Adipocyte (in vitro differentiated cells): ENCODE data around the gene NEURL2.

Source experiments
- DNase-seq: peaks from one replicate; pipeline ENCODE4 v3.0.0-alpha.2; 2015; ENCODE audit warnings: low read depth
- H3K27me3 ChIP-seq: replicated peaks from 2 replicates; pipeline ENCODE4 v1.7.0; 2013; ENCODE audit warnings: mild to moderate bottlenecking, low read length, moderate library complexity; ENCODE audit not compliant: control insufficient read depth, insufficient read depth
- H3K36me3 ChIP-seq: 2 replicates; pipeline ENCODE4 v1.7.0; 2013; ENCODE audit warnings: low read length, mild to moderate bottlenecking, moderate library complexity; ENCODE audit not compliant: control insufficient read depth, insufficient read depth, severe bottlenecking
- H3K4me1 ChIP-seq: 2 replicates; pipeline ENCODE4 v1.7.0; 2013; ENCODE audit warnings: mild to moderate bottlenecking, low read length, moderate library complexity; ENCODE audit not compliant: control insufficient read depth, insufficient read depth
- H3K4me3 ChIP-seq: 2 replicates; pipeline ENCODE4 v1.7.0; 2013; ENCODE audit warnings: mild to moderate bottlenecking, low read length, moderate library complexity
- H3K9ac ChIP-seq: 2 replicates; pipeline ENCODE4 v1.7.0; 2013; ENCODE audit warnings: mild to moderate bottlenecking, low read length, moderate library complexity
- H3K9me3 ChIP-seq: 2 replicates; pipeline ENCODE4 v1.7.0; 2013; ENCODE audit warnings: mild to moderate bottlenecking, low read length, moderate library complexity; ENCODE audit not compliant: control insufficient read depth

The NEURL2 gene

DNA sequence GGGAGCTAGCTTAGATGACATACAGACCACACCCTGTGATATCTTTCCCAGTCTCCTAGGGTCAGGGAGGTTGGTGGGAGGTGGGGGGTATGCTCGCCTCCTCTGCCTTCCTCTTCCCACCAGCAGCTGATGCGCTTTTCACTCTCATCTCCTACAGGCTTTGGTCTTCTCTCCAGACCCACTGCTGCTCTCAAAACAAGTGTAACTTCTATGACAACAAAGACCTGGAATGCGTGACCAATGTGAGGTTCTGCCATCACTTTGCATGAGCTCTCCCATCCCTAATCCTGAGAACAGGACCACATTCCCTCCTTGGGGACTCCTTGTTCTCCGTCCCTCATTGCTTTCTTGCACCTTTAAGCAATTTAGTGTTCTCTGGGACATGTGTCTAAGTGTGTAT is 2.8 kb upstream of the NEURL2 start:
- no peak for DNase-seq
- Histone ChIP-seq H3K27me3 (no peaks in the 10 kb centered on the region), H3K9me3 (no peaks in the 10 kb centered on the region), H3K4me3 (no peak overlapping the region), H3K9ac (no peak overlapping the region), H3K4me1 (peaks cover 20% of the 10 kb centered on the region), H3K36me3 (peaks cover 39% of the 10 kb centered on the region)

- no peak overlapping the region for H3K4me3 ChIP-seq
- H3K9me3 ChIP-seq: no peaks in the 10 kb centered on the region
- no peaks in the 10 kb centered on the region for H3K27me3 ChIP-seq
- H3K4me1 ChIP-seq: peaks cover 20% of the 10 kb centered on the region
- peak overlapping the region; percentile 83 for H3K9ac ChIP-seq
- DNase-seq: no peak
- H3K36me3 ChIP-seq: peaks cover 30% of the 10 kb centered on the region
Measured at GRCh38 chr20:45892828-45893500, 2.0 kb upstream of the NEURL2 start.

- peak; percentile 45 for DNase-seq
- Histone ChIP-seq H3K9me3 (no peaks in the 10 kb centered on the region), H3K4me3 (peak overlapping the region; percentile 82), H3K36me3 (peaks cover 23% of the 10 kb centered on the region), H3K4me1 (peaks cover 20% of the 10 kb centered on the region), H3K9ac (peak overlapping the region; percentile 83), H3K27me3 (no peaks in the 10 kb centered on the region)
Measured at GRCh38 chr20:45892049-45892825, 1.2 kb upstream of the NEURL2 start.

- Histone ChIP-seq H3K4me1 (peaks cover 22% of the 10 kb centered on the region), H3K27me3 (no peaks in the 10 kb centered on the region), H3K36me3 (peaks cover 14% of the 10 kb centered on the region), H3K9me3 (no peaks in the 10 kb centered on the region), H3K4me3 (peak overlapping the region; percentile 82), H3K9ac (peak overlapping the region; percentile 83)
- peak; percentile 83 for DNase-seq
Measured at GRCh38 chr20:45890077-45890984, 677 bp downstream of the NEURL2 start.

GRCh38 chr20:45888681-45889080 is 2.3 kb downstream of the NEURL2 start:
- peaks cover 31% of the 10 kb centered on the region for H3K4me1 ChIP-seq
- no peak for DNase-seq

GRCh38 chr20:45887346-45887715 is 3.7 kb downstream of the NEURL2 start, which contains the start of gene SPATA25:
Gene SPATA25 (minus strand): TSS chr20:45887622. CDS start chr20:45887590, 32 bp downstream.
- Histone ChIP-seq H3K36me3 (peaks cover 17% of the 10 kb centered on the region), H3K9ac (no peak within 1 kb of the TSS), H3K4me1 (peaks cover 27% of the 10 kb centered on the region), H3K27me3 (no peaks in the 10 kb centered on the region), H3K9me3 (no peaks in the 10 kb centered on the region), H3K4me3 (no peak within 1 kb of the TSS)
- DNase-seq: no peak

More at GRCh38 chr20:45888681-45889080, 2.3 kb downstream of the NEURL2 start:
- H3K9me3 ChIP-seq: no peaks in the 10 kb centered on the region
- H3K36me3 ChIP-seq: peaks cover 9% of the 10 kb centered on the region
- H3K4me3 ChIP-seq: no peak overlapping the region
- H3K27me3 ChIP-seq: no peaks in the 10 kb centered on the region
- H3K9ac ChIP-seq: no peak overlapping the region

DNA sequence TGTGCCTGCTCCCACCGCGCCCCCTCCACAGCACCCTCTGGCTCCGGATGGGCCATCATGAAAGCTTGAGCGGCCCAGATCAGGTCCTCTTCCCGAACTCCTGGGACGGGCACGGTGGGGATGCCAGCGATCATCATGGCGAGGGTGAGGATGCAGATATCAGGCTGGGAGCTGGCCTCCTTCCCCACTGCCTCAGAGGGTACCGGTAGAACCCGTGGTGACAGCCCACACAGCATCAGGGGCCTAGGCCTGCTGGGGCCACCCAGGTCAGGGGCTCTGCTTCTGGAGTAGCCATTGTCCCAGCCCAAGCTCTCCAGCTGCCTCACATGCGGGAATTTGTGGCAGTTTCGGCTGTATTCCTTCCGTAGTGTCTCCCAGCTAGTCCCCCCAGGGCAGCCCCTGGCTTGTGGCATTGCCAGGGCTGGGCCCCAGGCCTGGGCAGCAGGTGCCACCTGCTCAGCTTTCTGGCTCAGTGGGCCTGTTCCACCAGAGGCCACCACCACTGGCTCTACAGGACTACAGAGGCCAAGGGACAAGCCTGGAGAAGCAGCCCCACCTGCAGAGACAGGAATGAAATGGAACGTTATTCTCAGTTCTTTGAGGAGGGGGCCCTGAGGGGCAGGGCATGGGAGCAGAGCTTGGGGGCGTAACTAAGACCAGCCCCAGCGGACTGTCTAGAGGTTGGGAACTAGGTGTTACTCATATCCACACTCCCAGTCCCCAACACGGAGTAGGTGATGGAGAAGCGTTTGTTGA is 4.2 kb downstream of the NEURL2 start:
- no peak overlapping the region for H3K9ac ChIP-seq
- peaks cover 17% of the 10 kb centered on the region for H3K36me3 ChIP-seq
- no peak for DNase-seq
- peaks cover 26% of the 10 kb centered on the region for H3K4me1 ChIP-seq
- no peak overlapping the region for H3K4me3 ChIP-seq
- H3K27me3 ChIP-seq: no peaks in the 10 kb centered on the region
- no peaks in the 10 kb centered on the region for H3K9me3 ChIP-seq

GRCh38 chr20:45883100-45883469 is 7.9 kb downstream of the NEURL2 start:
- no peak for DNase-seq
- Histone ChIP-seq H3K4me3 (no peak overlapping the region), H3K36me3 (peaks cover 17% of the 10 kb centered on the region), H3K4me1 (peaks cover 27% of the 10 kb centered on the region), H3K27me3 (no peaks in the 10 kb centered on the region), H3K9ac (no peak overlapping the region), H3K9me3 (no peaks in the 10 kb centered on the region)

GRCh38 chr20:45882469-45883099 is 8.4 kb downstream of the NEURL2 start:
- no peak for DNase-seq
- Histone ChIP-seq H3K9ac (no peak overlapping the region), H3K4me3 (no peak overlapping the region), H3K36me3 (peaks cover 17% of the 10 kb centered on the region), H3K4me1 (peaks cover 29% of the 10 kb centered on the region), H3K9me3 (no peaks in the 10 kb centered on the region), H3K27me3 (no peaks in the 10 kb centered on the region)

DNA sequence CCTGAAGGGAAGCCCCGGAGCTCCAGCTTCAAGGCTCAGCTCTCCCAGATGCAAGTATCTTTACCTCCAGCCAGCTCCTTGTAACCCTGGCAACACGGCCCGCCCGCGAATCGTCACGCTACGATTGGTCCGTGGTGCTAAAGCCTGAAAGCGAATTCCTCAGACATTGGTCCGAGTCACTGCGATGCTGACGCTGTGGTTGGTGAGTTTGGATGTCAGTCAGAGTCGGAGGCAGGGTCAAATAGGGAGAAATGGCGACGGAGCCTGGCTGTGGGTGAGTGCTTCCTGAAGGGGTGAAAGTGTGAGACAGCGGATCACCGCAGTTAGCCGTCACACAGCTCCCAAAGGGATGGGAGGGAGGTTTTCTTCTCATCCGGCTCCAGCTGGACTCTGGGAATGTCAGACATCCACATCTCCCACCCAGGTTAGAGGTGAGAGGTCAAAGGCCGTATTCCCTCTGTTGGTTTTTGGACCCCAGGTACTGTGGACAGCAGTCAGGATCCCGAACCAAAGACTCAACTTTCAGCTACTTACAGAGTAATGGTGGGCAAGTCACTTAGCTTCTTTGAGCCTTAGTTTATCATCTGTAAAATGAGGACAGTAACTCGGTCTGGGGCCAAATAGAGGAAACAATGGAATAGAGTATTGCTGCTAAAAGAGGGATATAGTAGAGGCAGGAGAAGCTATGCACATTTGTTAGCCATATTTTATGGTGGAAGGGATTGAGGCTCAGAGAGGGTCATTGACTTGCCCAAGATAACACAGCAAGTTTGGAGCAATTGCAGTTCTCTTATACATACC is 9.8 kb downstream of the NEURL2 start, which contains the start of gene ZSWIM1:
ZSWIM1 (plus strand) TSS at position 240 of the 801 bp plus-strand sequence. CDS start 1,366 bp downstream, outside the sequence.
- Histone ChIP-seq H3K4me1 (peaks cover 29% of the 10 kb centered on the region), H3K27me3 (no peaks in the 10 kb centered on the region), H3K4me3 (peak within 1 kb of the TSS; percentile 99), H3K36me3 (peaks cover 27% of the 10 kb centered on the region), H3K9ac (peak within 1 kb of the TSS; percentile 97), H3K9me3 (no peaks in the 10 kb centered on the region)
- peak; percentile 100 for DNase-seq
